COR-L47 (cell line): ENCODE results near the gene PHF21A.
"Not testable (repeated sequence)": the region's sequence is repeated elsewhere in the genome, so short reads cannot be mapped to it uniquely, and the experiment has no call there.

Experiments used
- DNase-seq: peaks from one replicate; lab custom pipeline; 2025; lab: John Stamatoyannopoulos, UW

PHF21A gene

DNA sequence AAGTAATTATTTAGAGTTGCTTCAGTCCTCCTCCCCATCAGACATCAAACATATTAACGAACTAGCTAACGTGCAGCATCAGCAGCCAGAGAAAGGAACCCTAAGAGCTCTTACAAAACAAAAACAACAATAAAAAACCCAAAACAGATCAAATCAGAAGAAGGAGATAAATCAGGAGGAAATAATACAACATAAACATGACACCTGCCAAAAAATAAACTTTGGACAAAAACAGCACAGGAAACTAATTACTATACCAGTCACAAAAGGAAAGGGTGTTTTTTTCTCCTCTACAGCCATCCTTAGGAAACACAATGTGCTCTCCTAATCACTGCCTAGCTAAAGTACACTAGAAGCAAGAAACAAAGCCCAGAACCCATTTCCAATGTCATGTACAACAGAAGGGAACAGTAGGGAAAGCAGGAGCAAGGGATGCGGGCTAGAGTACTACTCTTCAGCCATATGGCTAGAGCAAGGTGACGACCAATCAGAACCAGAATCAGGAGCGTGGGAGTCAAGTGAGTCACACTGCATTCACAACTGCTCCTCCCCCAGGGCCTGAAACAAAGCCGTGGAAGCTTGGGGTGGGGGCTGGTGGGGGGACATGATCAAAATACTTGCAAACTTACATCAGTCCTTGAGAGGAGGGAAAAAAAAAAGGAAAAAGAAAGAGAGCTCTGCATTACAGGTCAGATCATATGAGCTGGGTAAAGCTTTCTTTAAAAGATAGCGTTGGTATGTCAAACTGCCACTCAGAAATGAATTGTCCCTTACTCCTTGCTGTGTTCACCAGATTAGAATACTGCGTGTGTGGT, 138.4 kb downstream of the PHF21A start:
- DNase-seq: peak; percentile 44

GRCh38 chr11:45981826-45982225, 139.4 kb downstream of the PHF21A start:
- DNase-seq: not testable (repeated sequence)

- DNase-seq: no peak
These were observed 146.4 kb downstream of the PHF21A start for GRCh38 chr11:45974806-45975205.

- DNase-seq: no peak
These were observed 147.7 kb downstream of the PHF21A start for GRCh38 chr11:45973601-45974000.

- DNase-seq: no peak
These were observed 152.4 kb downstream of the PHF21A start for GRCh38 chr11:45968901-45969300.

- DNase-seq: no peak
These were observed 153.7 kb downstream of the PHF21A start for GRCh38 chr11:45967506-45967905.

GRCh38 chr11:45964911-45965389, 156.3 kb downstream of the PHF21A start:
- DNase-seq: peak; percentile 65

- DNase-seq: no peak
These were observed 159.5 kb downstream of the PHF21A start for GRCh38 chr11:45961751-45962240.

DNA sequence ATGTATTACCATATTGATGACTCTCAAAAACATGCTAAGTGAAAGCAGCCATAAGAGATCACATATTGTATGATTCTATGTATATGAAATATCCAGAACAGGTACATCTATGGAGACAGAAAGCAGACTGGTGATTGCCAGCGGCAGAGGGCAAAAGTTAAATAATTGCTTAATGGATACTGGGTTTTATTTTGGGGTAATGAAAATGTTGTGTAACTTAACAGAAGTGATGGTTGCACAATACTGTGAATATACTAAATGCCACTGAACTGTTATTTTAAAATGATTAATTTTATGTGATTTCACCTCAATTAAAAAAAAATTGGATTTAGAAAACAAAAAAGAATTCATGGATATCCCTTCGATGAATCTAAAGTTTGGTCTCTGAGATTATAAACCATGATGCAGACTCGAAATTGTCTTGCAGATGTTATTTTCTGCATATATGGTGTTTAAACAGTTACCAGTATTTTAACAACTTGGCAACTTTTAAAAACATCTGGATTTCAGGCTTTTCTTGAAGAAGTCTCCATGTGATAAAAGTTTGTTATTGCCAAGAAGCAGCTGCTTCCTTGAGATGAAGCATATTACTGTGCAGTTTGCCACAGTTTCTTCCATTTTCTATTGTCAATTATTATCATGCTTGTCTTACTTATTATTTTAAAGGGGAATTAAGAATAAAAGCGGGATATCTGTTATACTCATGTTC, 160.7 kb downstream of the PHF21A start:
- DNase-seq: no peak

- no peak for DNase-seq
These were observed 161.4 kb downstream of the PHF21A start for GRCh38 chr11:45959851-45960250.

DNA sequence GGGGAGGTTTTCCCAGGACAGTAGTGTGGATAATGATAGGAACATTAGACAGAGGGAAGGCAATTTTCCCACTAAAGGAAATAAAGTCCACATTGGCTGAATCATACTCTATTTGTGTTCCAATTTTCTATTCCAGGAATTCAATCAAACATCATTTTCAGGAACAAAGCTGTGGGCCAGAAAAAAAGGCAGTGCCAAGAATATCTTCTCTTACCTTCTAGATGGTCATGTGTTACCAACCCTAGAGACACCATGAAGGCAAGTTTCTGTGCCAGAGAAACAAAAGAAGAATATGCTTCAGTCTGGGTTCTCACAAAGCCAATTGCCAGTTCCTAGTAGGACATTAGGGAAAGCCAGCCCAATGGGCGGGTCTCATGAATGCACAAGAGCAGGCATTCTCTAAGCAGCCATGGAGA, 171.3 kb downstream of the PHF21A start:
- no peak for DNase-seq

GRCh38 chr11:45948356-45948755, 172.9 kb downstream of the PHF21A start:
- no peak for DNase-seq

DNA sequence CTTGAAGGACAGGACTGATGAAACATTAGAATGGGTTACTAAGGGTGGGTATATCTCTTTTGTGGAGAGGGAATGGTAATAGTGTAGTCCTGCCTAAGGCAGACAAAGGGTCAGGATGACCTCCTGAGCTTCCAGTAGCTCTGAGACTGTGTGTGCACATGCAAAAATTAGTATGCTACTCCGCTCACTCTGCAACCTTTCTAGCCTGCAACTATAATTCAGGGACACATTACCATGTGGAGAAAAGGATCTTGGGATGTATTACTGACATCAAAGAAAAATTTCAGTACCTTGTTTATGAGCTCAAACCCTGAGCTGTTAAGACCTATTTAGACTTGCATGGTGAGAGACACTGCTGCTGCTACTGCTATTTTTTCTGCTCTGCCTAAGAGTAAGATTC, 173.4 kb downstream of the PHF21A start:
- no peak for DNase-seq

DNA sequence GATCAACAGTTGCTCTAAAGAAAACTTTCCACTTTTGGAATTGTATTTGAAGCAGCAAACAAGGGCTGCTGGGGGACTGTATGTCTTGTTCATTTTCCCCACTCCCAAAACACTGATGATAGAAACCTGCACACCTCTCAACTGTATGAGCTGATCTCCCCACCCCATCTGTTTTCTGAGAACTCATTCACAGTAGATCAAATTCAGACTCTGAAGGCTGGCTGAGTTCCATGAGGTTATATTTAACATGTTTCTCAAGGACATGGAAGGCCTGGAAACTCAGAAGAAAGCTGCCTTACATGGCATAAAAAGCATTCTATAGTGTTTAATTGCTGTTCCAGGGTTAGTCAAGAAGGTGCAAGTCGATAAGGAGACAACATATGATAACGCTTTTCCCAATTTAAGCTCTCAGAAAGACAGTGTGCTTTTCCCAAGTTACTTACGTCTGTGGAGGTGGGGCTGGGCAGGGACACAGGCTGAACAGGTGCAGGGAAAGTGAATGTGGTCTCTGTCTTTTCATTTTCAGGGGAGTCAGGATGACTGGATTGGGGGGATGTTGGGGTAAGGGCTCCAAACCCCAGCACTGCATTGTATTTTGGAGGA, 175.8 kb downstream of the PHF21A start:
- DNase-seq: no peak

DNA sequence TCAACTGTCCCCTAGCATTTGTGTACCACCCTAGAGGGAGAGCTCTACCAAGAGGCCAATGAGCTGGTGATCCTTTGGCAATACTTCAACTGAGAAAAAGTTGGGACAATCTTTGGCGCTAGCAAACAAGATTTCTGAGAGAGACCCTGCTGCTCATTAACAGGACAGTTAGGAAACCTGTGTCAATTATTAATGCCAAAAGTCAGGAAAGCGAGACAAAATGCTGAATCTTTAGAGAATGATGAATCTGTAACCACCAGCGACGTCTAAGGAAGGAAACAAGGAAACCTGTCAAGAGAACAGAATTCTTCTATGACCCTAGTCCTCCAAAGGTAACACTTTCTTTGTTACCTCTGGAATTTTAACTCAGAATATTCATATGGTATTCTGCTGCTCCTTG, 178.9 kb downstream of the PHF21A start:
- DNase-seq: no peak

GRCh38 chr11:45941285-45941684, 180.0 kb downstream of the PHF21A start:
- no peak for DNase-seq

GRCh38 chr11:45939836-45940235, 181.4 kb downstream of the PHF21A start:
- DNase-seq: no peak

DNA sequence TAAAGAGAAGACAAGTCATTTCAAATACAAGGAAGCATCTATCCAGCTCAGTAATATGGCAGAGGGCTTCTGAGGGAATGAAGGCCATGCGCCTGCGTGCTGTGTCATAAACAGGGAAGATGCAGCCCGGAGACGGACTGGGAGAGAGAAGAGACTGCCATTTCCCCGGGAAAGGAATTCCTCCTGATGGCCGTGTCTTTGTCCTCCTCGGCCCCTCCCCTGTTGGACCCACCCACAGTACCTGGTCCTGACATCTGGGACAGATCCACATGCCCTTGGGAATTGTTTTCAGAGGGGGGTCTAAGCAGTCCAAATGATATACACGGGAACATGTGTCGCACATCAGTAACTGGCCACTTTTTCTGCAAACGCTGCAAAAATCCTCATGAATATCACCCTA, 183.3 kb downstream of the PHF21A start:
- DNase-seq: no peak

DNA sequence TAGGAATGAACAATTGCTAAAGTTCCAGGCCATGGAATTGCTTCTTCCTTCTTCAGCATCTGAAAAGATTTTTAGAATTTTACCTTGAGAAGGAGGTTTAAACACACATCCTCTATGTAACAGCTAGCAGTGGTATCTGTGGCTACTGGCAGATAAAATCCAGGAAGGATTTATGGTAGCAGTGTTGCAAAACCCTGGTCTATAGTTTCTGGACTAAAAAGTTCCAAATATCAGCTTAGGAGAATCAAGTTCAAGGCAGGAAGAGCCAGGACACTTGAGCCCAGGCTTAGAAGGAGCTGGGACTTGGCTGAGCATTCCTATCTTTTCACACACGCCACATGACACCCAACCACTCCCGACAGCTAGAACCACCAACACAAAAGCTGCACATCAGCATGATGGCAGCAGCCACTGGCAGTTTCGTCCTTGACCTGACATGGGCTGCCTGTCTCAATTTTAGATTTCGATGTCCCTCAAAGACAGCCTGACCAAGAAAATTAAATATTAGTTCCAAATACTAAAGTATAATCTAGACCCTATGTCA, 184.7 kb downstream of the PHF21A start:
- DNase-seq: no peak

DNA sequence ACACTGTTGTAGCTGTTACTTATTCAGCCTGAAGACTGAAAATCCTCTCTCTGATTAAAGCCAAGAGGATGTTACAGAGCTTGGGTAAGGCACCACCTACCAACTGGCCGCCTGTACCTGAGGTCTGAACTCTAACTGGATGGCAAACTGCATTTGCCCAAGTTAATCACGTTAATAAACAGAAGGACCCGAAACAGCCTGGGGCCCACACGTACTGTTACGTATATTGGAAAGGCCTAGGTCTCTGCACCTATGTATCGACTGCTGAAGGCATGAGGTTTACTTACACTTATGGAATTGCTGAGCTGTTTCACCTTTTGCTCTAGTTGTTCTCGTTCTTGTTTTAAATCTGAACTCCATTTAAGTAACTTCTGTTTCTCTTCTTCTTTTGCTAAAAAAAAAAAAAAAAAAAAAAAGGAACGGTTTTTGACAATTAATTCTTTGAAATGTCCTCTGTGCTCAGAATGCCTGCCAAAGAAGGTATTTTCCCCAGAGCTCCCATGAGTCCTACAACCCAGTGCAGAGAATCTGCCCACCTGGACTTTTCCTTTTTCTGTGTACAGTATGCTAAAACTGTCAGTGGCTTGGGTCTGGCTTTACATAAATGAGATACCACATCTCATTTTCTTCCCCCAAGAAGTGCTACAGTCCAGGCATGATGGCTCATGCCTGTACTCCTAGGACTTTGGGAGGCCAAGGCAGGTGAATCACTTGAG, 185.7 kb downstream of the PHF21A start:
- no peak for DNase-seq

DNA sequence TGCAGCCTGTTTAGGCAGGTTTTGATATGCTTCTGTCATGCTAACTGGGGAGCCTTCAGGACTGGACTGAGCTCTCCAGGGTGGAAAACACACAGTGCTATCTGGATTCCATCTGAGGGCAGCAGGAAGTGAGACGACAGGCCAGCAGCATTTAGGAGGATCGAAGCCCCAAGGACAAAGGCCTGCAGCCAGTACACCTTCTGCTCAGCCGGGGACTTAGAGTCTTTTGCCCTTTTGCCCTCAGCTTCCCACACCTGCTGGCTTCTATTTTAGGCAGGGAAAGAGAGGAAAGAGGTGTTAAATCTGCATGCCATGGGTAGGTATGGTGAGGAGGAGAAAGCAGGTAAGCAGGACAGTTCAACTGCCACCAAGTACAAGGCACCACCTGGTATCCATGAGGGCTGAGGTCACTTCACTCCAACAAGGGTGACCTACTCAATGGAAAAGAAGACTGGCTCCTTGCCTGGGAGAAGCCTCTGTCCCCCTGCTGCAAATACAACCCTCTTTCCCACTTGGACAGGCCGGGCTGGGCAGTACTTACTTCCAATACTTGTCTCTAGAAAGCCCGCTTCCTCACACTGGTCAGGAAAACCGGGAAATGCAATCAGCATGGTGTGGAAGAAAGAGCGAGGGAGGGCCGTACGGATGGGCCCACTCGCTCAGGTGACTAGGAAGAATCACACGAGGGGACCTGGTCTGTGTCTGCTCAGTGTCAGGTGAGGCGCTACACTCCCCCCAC, 186.5 kb downstream of the PHF21A start:
- no peak for DNase-seq
